H7 (cell line): ENCODE measurements around the gene USP54. TPM values are rescaled to one million over a fixed set of nuclear protein-coding genes. Genes with fewer than 3 reads are reported as not detected.
"Not testable (repeated sequence)": the region's sequence is repeated elsewhere in the genome, so short reads cannot be mapped to it uniquely, and the experiment has no call there.

Source experiments
- DNase-seq: peaks from one replicate; pipeline ENCODE4 v3.0.0; 2012
- H3K27me3 ChIP-seq: 2 replicates; pipeline ENCODE4 v1.6.0; 2011; ENCODE audit warnings: mild to moderate bottlenecking, low read length; ENCODE audit not compliant: control insufficient read depth, insufficient read depth
- H3K36me3 ChIP-seq: replicated peaks from 2 replicates; pipeline ENCODE4 v1.5.1; 2011; ENCODE audit warnings: low read length; ENCODE audit not compliant: control insufficient read depth, insufficient read depth
- H3K4me3 ChIP-seq: 2 replicates; pipeline ENCODE4 v1.5.1; 2011; ENCODE audit warnings: low read depth, mild to moderate bottlenecking, control low read depth, low read length, moderate library complexity; ENCODE audit not compliant: insufficient read depth
- total RNA-seq: library from RNA; depleted of rRNA; stranded (reverse); fragments of >200 nt; shearing (Covaris generic); gene quantifications from 2 replicates; pipeline ENCODE4 v1.2.3, GENCODE V29; 2014

USP54 gene
- total RNA-seq, 1 experiment from 2014 or later = 28.4 TPM

GRCh38 chr10:73576890-73577591 lies 14.1 kb downstream of the USP54 start:
- DNase-seq = no peak
- Histone ChIP-seq H3K4me3 (no peak overlapping the region), H3K27me3 (no peaks in the 10 kb centered on the region), H3K36me3 (no peaks in the 10 kb centered on the region; the same call in 1 of the 2 replicates)

DNA sequence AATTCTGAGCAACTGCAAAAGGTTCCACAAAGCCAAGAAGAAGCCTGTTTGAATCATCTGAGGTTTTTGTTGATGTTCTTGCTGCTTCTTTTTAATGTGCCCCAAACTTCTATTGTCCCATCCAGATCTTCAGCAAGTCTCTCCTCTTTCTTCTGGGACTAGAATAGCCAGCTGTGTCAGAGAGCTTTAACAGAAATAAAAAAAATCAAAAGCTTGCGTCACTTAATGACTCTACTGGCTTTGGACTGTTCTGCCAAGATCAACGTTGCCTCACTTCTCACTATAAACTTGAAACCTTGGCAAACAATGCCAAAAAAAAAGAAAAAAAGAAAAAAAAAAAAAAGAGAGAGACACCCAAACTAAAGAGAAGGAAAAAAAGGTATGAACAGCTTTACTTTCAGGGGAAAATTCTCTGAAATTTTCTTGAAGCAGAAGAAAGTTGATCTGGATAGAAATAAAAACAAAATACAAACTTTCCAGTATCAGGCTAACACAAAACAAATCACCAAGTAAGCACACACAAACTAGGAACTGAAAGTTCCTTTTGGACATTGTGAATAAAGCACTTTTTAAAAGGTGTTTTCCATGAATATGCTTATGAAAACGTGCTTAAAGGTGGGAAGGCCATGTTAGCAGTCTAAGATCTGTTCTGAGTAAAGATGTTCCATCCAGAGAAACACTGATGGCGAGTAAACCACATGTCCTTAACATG lies 14.8 kb downstream of the USP54 start:
- no peaks in the 10 kb centered on the region; the same call in 1 of the 2 replicates for H3K36me3 ChIP-seq
- DNase-seq = no peak
- H3K27me3 ChIP-seq = no peaks in the 10 kb centered on the region
- H3K4me3 ChIP-seq = no peak overlapping the region

GRCh38 chr10:73567025-73567424 lies 24.1 kb downstream of the USP54 start:
- not testable (repeated sequence) for H3K36me3 ChIP-seq, H3K27me3 ChIP-seq, DNase-seq, H3K4me3 ChIP-seq

DNA sequence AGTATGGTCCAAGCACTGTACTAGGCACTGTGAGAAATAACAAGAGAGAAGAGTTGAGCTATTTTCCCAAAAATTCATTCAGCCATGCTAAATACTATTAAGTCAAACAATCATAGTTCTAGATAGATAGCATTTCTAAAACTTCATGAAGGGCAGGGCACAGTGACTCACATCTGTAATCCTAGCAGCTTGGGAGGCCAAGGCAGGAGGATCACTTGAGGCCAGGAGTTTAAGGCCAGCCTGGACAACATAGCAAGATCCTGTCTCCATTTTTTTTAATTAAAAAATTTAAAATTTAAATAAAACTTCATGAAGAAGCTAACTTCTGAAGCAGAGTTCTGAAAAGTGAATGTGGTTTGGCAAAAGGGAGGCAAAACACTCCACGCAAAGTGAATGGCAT lies 29.9 kb downstream of the USP54 start:
- Histone ChIP-seq H3K4me3 (no peak overlapping the region), H3K27me3 (no peaks in the 10 kb centered on the region), H3K36me3 (no peaks in the 10 kb centered on the region)
- no peak for DNase-seq

DNA sequence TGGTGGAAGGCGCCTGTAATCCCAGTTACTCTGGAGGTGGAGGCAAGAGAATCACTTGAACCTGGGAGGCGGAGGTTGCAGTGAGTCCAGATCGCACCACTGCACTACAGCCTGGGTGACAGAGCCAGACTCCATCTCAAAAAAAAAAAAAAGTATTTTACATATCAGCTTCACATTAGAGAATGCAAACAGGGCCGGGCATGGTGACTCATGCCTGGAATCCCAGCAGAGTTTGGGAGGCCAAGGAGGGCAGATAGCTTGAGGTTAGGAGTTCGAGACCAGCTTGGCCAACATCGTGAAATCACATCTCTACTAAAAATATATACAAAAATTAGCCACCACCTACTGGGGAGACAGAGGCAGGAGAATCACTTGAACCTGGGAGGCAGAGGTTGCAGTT lies 31.6 kb downstream of the USP54 start:
- Histone ChIP-seq H3K4me3 (no peak overlapping the region), H3K36me3 (no peaks in the 10 kb centered on the region), H3K27me3 (no peaks in the 10 kb centered on the region)
- DNase-seq = no peak

GRCh38 chr10:73556855-73557254 lies 34.3 kb downstream of the USP54 start:
- no peak for DNase-seq
- no peak overlapping the region for H3K4me3 ChIP-seq
- H3K36me3 ChIP-seq = no peaks in the 10 kb centered on the region; the same call in 1 of the 2 replicates
- H3K27me3 ChIP-seq = no peaks in the 10 kb centered on the region

DNA sequence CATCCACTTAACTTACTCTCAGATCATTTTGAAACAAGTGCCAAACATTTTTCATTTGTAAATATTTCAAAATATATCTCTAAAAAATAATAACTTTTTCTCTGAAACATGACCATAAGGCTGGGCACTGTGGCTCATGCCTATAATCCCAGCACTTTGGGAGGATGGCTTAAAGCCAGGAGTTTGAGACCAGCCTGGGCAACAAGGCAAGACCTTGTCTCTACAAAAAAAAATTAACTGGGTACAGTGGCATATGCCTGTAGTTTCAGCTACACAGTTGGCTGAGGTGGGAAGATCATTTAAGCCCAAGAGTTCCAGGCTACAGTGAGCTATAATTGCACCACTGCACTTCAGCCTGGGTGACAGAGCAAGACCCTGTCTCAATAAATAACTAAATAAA lies 36.4 kb downstream of the USP54 start:
- DNase-seq = no peak
- no peak overlapping the region for H3K4me3 ChIP-seq
- no peaks in the 10 kb centered on the region; the same call in 1 of the 2 replicates for H3K36me3 ChIP-seq
- no peaks in the 10 kb centered on the region for H3K27me3 ChIP-seq

DNA sequence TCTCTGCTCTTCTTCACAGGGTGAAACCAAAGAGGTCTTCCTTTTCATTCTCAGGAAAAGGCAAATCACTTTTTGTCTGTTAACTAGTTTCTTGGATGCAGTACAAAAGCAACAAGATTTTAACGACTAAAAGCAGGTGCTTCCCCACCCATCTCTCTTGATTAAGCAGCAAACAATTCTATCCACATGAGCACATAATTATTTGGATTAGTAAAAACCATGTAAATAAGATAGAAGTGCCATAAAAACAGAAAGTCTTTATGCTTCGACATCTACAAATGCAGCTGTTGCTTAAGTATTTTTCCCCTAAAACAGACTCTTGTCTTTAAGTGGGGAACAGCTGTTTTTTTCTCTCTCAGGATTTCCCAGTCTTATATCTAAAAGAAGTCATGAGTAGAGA lies 37.4 kb downstream of the USP54 start:
- Histone ChIP-seq H3K27me3 (no peaks in the 10 kb centered on the region), H3K4me3 (no peak overlapping the region), H3K36me3 (no peaks in the 10 kb centered on the region; the same call in 1 of the 2 replicates)
- no peak for DNase-seq

DNA sequence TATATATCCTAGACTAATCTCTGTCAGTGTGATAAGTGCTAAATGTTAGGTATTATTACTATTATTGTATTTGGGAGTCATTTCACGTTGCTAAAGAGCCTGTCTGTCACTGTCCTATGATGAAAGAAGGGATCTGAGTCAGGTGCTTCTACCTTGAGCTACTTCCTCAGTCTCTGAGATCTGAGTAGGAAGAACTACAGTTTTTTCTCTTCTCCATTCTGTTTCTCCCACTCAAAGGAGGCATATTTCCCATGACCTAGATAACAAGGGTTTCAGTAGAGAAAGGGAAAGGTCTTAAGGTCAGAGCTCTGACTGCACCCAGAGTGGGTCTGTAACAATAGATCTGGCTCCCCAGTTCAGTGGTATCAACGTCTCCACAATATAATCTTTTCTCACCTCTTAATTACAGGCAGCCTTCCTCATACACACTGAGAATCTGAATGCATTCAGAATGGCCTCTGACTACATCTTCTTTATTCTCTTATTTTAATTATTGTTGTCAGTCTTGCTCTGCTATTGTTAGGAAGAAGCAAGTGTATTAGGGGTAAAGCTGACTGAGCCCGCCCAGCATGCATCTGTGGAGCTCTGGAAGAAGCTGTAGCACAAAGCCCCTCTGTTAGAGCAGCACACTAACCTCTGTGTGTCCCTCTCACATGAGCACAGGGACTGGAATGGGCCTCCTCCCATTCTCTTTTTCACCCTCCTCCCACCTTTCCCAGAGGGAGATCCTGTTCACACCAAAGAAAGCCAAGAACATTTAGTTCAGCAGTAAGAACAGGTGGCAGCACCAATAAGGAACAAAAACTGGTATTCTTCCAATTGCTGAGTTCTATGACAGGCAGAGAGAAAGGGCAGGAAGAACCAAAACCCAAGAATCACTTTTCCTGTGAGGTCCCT lies 38.1 kb downstream of the USP54 start:
- Histone ChIP-seq H3K36me3 (no peaks in the 10 kb centered on the region; the same call in 1 of the 2 replicates), H3K4me3 (no peak overlapping the region), H3K27me3 (no peaks in the 10 kb centered on the region)
- no peak for DNase-seq

GRCh38 chr10:73551515-73551914 lies 39.6 kb downstream of the USP54 start:
- DNase-seq = no peak
- Histone ChIP-seq H3K36me3 (no peaks in the 10 kb centered on the region; the same call in 1 of the 2 replicates), H3K27me3 (no peaks in the 10 kb centered on the region), H3K4me3 (no peak overlapping the region)

DNA sequence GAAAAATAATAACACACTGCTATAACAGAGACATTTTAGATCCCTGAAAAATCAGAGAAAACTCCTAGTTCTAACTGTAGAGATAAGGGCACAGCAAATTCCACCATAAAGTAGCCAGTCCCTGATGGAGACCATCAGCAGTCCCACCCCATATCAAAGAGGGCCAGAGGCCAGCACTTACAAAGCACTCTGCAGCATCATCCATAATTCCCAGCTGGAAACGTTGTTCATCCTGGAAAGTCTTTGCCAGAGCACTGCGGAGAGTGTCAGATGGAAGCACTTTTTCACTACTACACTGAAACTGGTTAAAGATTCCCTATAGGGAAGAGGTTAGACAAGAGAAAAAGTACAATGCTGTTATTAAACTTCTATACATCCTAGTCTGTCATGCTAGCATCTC lies 45.8 kb downstream of the USP54 start:
- Histone ChIP-seq H3K36me3 (peaks cover 4% of the 10 kb centered on the region; the same call in 1 of the 2 replicates), H3K4me3 (no peak overlapping the region)

DNA sequence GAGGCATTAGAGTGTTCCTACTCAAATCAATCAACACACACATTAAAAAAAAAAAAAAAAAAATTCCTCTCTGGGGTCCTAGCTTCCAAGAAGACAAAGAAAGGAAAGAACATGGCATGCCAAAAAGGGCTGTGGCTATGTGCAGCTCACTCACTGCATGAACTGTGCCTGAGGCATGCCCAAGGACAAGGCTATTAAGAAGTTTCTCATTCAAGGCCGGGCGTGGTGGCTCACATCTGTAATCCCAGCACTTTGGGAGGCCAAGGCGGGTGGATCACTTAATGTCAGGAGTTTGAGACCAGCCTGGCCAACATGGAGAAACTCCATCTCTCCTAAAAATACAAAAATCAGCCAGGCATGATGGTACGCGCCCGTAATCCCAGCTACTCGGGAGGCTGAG lies 53.4 kb downstream of the USP54 start:
- Histone ChIP-seq H3K36me3 (peaks cover 4% of the 10 kb centered on the region; the same call in 1 of the 2 replicates), H3K4me3 (no peak overlapping the region), H3K27me3 (no peaks in the 10 kb centered on the region)
- DNase-seq = no peak

More for the DNA sequence above, 45.8 kb downstream of the USP54 start:
- DNase-seq = no peak
- H3K27me3 ChIP-seq = no peaks in the 10 kb centered on the region

- H3K36me3 ChIP-seq = peaks cover 4% of the 10 kb centered on the region; the same call in 1 of the 2 replicates
- no peaks in the 10 kb centered on the region for H3K27me3 ChIP-seq
- no peak overlapping the region for H3K4me3 ChIP-seq
- no peak for DNase-seq
Observed at GRCh38 chr10:73537288-73537687, 53.9 kb downstream of the USP54 start.

GRCh38 chr10:73534857-73535256 lies 56.3 kb downstream of the USP54 start:
- H3K4me3 ChIP-seq = no peak overlapping the region
- no peaks in the 10 kb centered on the region for H3K27me3 ChIP-seq
- DNase-seq = no peak

More at GRCh38 chr10:73534857-73535256, 56.3 kb downstream of the USP54 start:
- peaks cover 2% of the 10 kb centered on the region for H3K36me3 ChIP-seq
